GM18951 (cell line): ENCODE measurements around the gene UBE2O.
"Not testable (repeated sequence)": the region's sequence is repeated elsewhere in the genome, so short reads cannot be mapped to it uniquely, and the experiment has no call there.

ENCODE experiments used
- POLR2A ChIP-seq: IDR thresholded peaks from 4 replicates; pipeline ENCODE4 v1.6.1; 2011; ENCODE audit warnings: mild to moderate bottlenecking; ENCODE audit not compliant: insufficient read length, insufficient read depth; ENCODE audit errors: extremely low read depth
- in situ Hi-C: fragments of 300-500 bp; cut with MboI; formaldehyde crosslinking; loops from one replicate; pipeline ENCODE4 v1.12.0; 2022; ENCODE audit warnings: low sequenced_read_pairs, mixed read lengths, inconsistent platforms; ENCODE audit not compliant: unreplicated experiment

The UBE2O gene

DNA sequence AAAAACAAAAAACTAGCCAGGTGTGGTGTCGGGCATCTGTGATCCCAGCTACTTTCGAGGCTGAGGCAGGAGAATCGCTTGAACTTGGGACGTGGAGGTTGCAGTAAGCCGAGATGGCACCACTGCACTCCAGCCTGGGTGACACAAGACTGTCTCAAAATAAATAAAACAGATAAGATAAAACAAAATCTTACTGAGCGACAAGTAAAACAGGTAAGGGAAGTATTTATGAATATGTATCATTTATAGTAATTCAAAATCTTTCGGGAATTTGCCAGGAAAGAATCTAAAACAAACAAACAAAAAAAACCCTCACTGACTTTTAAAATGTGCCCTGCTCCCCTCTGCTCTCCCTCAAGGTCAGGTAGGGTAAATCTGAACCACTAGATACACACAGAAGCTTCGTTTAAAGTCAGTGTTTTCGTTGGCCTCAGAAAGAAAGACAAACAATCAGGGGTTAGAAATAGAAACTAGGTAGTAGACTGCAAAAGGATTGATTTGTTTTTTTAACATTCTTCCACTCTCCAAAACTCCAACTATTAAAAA is 101.4 kb downstream of the UBE2O start:
- in situ Hi-C loops = no loop called here
- TF ChIP-seq POLR2A = no peak

DNA sequence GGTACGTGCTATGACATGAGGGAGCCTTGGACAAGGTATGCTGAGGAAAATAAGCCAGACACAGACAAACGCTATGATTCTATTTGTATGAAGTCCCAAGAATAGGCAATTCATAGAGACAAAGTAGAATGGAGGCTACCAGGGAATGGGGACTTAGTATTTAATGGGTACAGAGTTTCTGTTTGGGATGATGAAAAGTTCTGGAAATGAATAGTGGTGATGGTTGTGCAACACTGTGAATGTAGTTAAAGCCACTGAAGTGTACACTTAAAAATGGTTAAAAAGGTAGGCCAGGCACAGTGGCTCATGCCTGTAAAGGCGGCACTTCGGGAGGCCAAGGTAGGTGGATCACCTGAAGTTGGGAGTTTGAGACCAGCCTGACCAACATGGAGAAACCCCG is 102.5 kb downstream of the UBE2O start:
- in situ Hi-C loops = no loop called here

DNA sequence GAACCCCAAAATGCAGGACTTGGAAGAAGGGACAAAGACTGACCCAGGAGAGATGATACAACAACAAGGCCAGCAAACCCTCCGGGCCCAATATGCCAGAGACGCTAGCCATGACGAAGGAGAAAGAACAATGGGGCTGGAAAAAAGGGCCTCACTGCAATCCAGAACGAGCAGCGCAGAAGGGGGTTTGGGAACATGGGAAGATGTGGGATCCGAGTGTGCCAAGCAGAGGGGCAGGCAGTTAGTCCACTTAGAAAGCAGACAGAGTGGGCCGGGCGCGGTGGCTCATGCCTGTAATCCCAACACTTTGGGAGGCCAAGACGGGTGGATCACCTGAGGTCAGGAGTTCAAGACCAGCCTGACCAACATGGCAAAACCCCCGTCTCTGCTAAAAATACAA is 106.0 kb downstream of the UBE2O start:
- in situ Hi-C loops = not testable (repeated sequence)

More for the DNA sequence above, 102.5 kb downstream of the UBE2O start:
- TF ChIP-seq POLR2A = no peak

- TF ChIP-seq POLR2A = no peak
- in situ Hi-C loops = no loop called here
Measured at GRCh38 chr17:76345377-76345974, 107.5 kb downstream of the UBE2O start.

- in situ Hi-C loops = no loop called here
- TF ChIP-seq POLR2A = no peak
Measured at GRCh38 chr17:76343106-76343505, 109.8 kb downstream of the UBE2O start.

GRCh38 chr17:76341301-76341700 is 111.7 kb downstream of the UBE2O start:
- no peak for TF ChIP-seq POLR2A
- in situ Hi-C loops = no loop called here
